Activated CD8-positive, alpha-beta T cell treated with anti-CD3 and anti-CD28 coated beads for 36 hours (primary cell): ENCODE measurements around the gene CD3E. TPM values are rescaled to one million over a fixed set of nuclear protein-coding genes. Genes with fewer than 3 reads are reported as not detected.
A peak's percentile ranks its signal among the peaks of the same experiment; 100 is the strongest.

Experiments
- ATAC-seq: fragments of 200-7000 bp; cut with Tn5 transposase; one replicate; pipeline ENCODE4 v1.10.0; 2021; ENCODE audit warnings: mild to moderate bottlenecking, moderate library complexity
- CTCF ChIA-PET: fragments of 350-600 bp; sonication (Branson Sonifier 250); formaldehyde crosslinking; loops from one replicate; lab custom pipeline; 2021; ENCODE audit warnings: antibody characterized with exemption; lab: Charles Lee
- POLR2A ChIA-PET: fragments of 350-600 bp; sonication (Branson Sonifier 250); formaldehyde crosslinking; loops from one replicate; lab custom pipeline; 2021; ENCODE audit warnings: antibody characterized with exemption; lab: Charles Lee
- DNase-seq: peaks from one replicate; pipeline ENCODE4 v3.0.0-alpha.2; 2020
- H3K27ac Mint-ChIP-seq: one replicate; pipeline ENCODE4 v1.8.0; 2021; ENCODE audit warnings: mild to moderate bottlenecking, mixed read lengths
- H3K27me3 Mint-ChIP-seq: one replicate; pipeline ENCODE4 v1.8.0; 2021; ENCODE audit warnings: mixed read lengths
- H3K36me3 Mint-ChIP-seq: one replicate; pipeline ENCODE4 v1.8.0; 2021; ENCODE audit warnings: low read depth, mixed read lengths
- H3K4me1 Mint-ChIP-seq: one replicate; pipeline ENCODE4 v1.8.0; 2021; ENCODE audit warnings: low read depth, mixed read lengths
- H3K4me3 Mint-ChIP-seq: one replicate; pipeline ENCODE4 v1.8.0; 2021; ENCODE audit warnings: mild to moderate bottlenecking, moderate library complexity, mixed read lengths
- H3K9me3 Mint-ChIP-seq: one replicate; pipeline ENCODE4 v1.8.0; 2021; ENCODE audit warnings: mixed read lengths
- CTCF ChIP-seq: fragments of 200-600 bp; IDR thresholded peaks from one replicate; pipeline ENCODE4 v1.8.0; 2022; ENCODE audit warnings: antibody characterized with exemption, mild to moderate bottlenecking
- intact Hi-C: fragments of 100-400 bp; cut with micrococcal nuclease; formaldehyde crosslinking; loops from one replicate; pipeline ENCODE4 v1.10.0; 2022
- total RNA-seq, 2 experiments: library from RNA; stranded (reverse); gene quantifications; one replicate each; pipeline ENCODE4 v1.2.3, GENCODE V29; 2021

CD3E gene
- total RNA-seq, 2 experiments from 2014 or later: 372 to 387 TPM

DNA sequence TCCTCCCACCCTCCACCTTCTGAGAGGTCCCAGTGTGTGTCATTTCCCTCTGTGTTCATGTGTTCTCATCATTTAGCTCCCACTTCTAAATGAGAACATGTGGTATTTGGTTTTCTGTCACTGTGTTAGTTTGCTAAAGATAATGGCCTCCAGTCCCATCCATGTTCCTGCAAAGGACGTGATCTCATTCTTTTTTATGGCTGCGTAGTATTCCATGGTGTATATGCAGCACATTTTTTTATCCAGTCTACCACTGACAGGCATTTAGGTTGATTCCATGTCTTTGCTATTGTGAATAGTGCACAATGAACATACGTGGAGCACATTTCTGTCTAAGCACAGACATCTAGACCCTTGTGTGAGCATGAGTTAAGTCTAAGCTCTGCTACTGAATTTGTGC, 5.7 kb downstream of the CD3E start:
- ATAC-seq (no peak), DNase-seq (no peak)
- H3K36me3 Mint-ChIP-seq: peaks cover 89% of the 10 kb centered on the region
- H3K4me1 Mint-ChIP-seq: peaks cover 79% of the 10 kb centered on the region
- H3K4me3 Mint-ChIP-seq: no peak overlapping the region
- H3K27ac Mint-ChIP-seq: peak overlapping the region; percentile 80
- POLR2A ChIA-PET: interaction anchor here (1.3 to 2.3 kb wide), 3 partner anchors 11 to 108 kb away, joined by 3 to 7 read pairs (median 5); no protein-coding TSS in a partner anchor
- CTCF ChIA-PET: interaction anchor here (1.0 to 2.6 kb wide), 6 partner anchors 9 to 112 kb away, joined by 3 to 12 read pairs (median 4); partner anchors contain the start of gene CD3G
- H3K27me3 Mint-ChIP-seq: no peaks in the 10 kb centered on the region
- peaks cover 2% of the 10 kb centered on the region for H3K9me3 Mint-ChIP-seq
- intact Hi-C loops: no loop called here
- TF ChIP-seq CTCF: no peak

- intact Hi-C loops: no loop called here
- H3K27me3 Mint-ChIP-seq: no peaks in the 10 kb centered on the region
- peak overlapping the region; percentile 90 for H3K27ac Mint-ChIP-seq
- ChIA-PET CTCF (interaction anchor here (0.9 to 2.6 kb wide), 20 partner anchors 9 to 284 kb away, joined by 3 to 12 read pairs (median 3); partner anchors contain the start of genes CD3D, CD3G, JAML and MPZL2), POLR2A (interaction anchor here (0.6 to 2.3 kb wide), 8 partner anchors 9 to 109 kb away, joined by 3 to 7 read pairs (median 4); partner anchors contain the start of gene UBE4A)
- DNase-seq (no peak), ATAC-seq (no peak)
- H3K9me3 Mint-ChIP-seq: peaks cover 2% of the 10 kb centered on the region
- peaks cover 86% of the 10 kb centered on the region for H3K4me1 Mint-ChIP-seq
- peaks cover 89% of the 10 kb centered on the region for H3K36me3 Mint-ChIP-seq
- no peak for TF ChIP-seq CTCF
- H3K4me3 Mint-ChIP-seq: no peak overlapping the region
Measured at GRCh38 chr11:118310781-118311485, 6.4 kb downstream of the CD3E start.

DNA sequence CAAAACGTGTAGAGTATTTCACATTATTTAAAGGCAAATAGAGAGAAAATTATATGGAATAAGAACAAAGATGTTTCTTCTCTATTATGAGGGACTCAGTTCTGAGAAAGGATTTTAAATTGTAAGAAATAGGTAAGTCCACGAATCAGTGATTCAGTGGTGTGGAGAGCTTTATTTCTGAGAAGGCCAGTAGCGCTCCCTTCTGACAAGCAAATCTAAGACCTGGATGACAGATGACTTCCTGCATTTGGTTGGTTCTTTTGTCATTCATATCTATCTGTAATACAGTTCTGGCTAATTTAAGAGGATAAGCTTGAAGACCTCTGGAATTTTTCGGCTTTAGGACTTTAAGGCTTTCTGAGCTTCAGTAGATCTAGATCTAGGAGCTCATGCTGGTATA, 7.0 kb downstream of the CD3E start:
- Mint-ChIP-seq H3K4me1 (peaks cover 92% of the 10 kb centered on the region), H3K27me3 (no peaks in the 10 kb centered on the region), H3K4me3 (no peak overlapping the region), H3K27ac (peak overlapping the region; percentile 90), H3K9me3 (peaks cover 2% of the 10 kb centered on the region), H3K36me3 (peaks cover 91% of the 10 kb centered on the region)
- no peak for DNase-seq
- intact Hi-C loops: no loop called here
- POLR2A ChIA-PET: interaction anchor here (0.6 to 2.3 kb wide), 9 partner anchors 10 to 109 kb away, joined by 3 to 7 read pairs (median 4); partner anchors contain the start of gene UBE4A
- peak; percentile 23 for ATAC-seq
- TF ChIP-seq CTCF: no peak
- CTCF ChIA-PET: interaction anchor here (0.9 to 2.6 kb wide), 21 partner anchors 9 to 283 kb away, joined by 3 to 12 read pairs (median 3); partner anchors contain the start of genes CD3D, CD3G, JAML and MPZL2

DNA sequence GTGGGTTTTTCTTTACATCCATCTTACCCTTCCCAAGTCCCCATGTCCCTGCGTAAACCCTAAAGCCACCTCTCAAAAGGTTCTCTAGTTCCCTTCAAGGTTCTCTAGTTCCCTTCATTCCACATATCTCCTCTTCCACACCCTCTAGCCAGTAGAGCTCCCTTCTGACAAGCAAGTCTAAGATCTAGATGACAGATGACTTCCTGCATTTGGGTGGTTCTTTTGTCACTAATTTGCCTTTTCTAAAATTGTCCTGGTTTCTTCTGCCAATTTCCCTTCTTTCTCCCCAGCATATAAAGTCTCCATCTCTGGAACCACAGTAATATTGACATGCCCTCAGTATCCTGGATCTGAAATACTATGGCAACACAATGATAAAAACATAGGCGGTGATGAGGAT, 7.8 kb downstream of the CD3E start:
- DNase-seq: no peak
- peaks cover 5% of the 10 kb centered on the region for H3K9me3 Mint-ChIP-seq
- no peak overlapping the region for H3K4me3 Mint-ChIP-seq
- intact Hi-C loops: no loop called here
- ChIA-PET CTCF (interaction anchor here (0.9 to 2.6 kb wide), 16 partner anchors 8 to 282 kb away, joined by 3 to 12 read pairs (median 5); partner anchors contain the start of genes CD3D, CD3G, JAML and MPZL2), POLR2A (interaction anchor here (0.6 to 1.4 kb wide), 4 partner anchors 11 to 98 kb away, joined by 3 to 6 read pairs (median 4); no protein-coding TSS in a partner anchor)
- H3K27ac Mint-ChIP-seq: peak overlapping the region; percentile 90
- H3K4me1 Mint-ChIP-seq: peaks cover 91% of the 10 kb centered on the region
- peaks cover 91% of the 10 kb centered on the region for H3K36me3 Mint-ChIP-seq
- TF ChIP-seq CTCF: no peak
- no peaks in the 10 kb centered on the region for H3K27me3 Mint-ChIP-seq
- no peak for ATAC-seq
